HCT116 (cell line): Measurements from ENCODE around the gene TLE3. TPM values are rescaled to one million over a fixed set of nuclear protein-coding genes. Genes with fewer than 3 reads are reported as not detected.

Source experiments
- ATAC-seq: fragments of 200-7000 bp; cut with Tn5 transposase; 2 replicates; pipeline ENCODE4 v1.9.1; 2020; ENCODE audit warnings: mild to moderate bottlenecking, moderate library complexity
- BruUV-seq: library from RNA; stranded (reverse); fragments of 400-500 nt; replicated peaks from 2 replicates; lab custom pipeline; 2021; lab: Mats Ljungman, UMichigan
- CTCF ChIA-PET: fragments of 300-600 bp; sonication (Branson Sonifier 250); formaldehyde crosslinking; loops from one replicate; lab custom pipeline; 2021; ENCODE audit warnings: antibody characterized with exemption; lab: Charles Lee
- POLR2A ChIA-PET: fragments of 300-600, 350-600 bp; sonication (Branson Sonifier 250); formaldehyde crosslinking; loops from one replicate; lab custom pipeline; 2021; ENCODE audit warnings: antibody characterized with exemption; lab: Charles Lee
- RAD21 ChIA-PET, 2 experiments: fragments of 300-600 bp; sonication (Branson Sonifier 250); formaldehyde crosslinking; loops; one replicate each; lab custom pipeline; 2023; ENCODE audit warnings: low total read pairs in 2 of 2; ENCODE audit not compliant: uncharacterized antibody in 2 of 2, unreplicated experiment in 2 of 2, low non-redundant PET in 1 of 2; lab: Charles Lee
- DNase-seq: peaks from one replicate; pipeline ENCODE4 v3.0.0-alpha.2; 2010; ENCODE audit warnings: low read depth, low spot score
- H2AFZ ChIP-seq: fragments of 200-600 bp; shearing (Covaris generic), sonication (generic); 2 replicates; pipeline ENCODE4 v1.6.1; 2017; ENCODE audit warnings: low read depth, mixed run types, mixed read lengths, antibody characterized with exemption, low read length; ENCODE audit not compliant: poor library complexity, severe bottlenecking
- H3K27ac ChIP-seq: 2 replicates; pipeline ENCODE4 v1.5.1; 2012; ENCODE audit warnings: low read depth, low read length
- H3K27me3 ChIP-seq: fragments of 200-600 bp; sonication (generic); 2 replicates; pipeline ENCODE4 v1.6.1; 2016; ENCODE audit warnings: mixed run types, low read length, mixed read lengths; ENCODE audit not compliant: insufficient read depth
- H3K36me3 ChIP-seq, 2 experiments: fragments of 200-500 bp in 1 of 2; fragments of 200-600 bp in 1 of 2; sonication (Bioruptor generic) in 1 of 2; sonication (generic) in 1 of 2; 2 replicates each; pipeline versions ENCODE4 v1.5.1 to v1.6.1; 2014 to 2016; ENCODE audit warnings: low read length in 2 of 2, inconsistent platforms in 1 of 2, mixed read lengths in 1 of 2, mixed run types in 1 of 2; ENCODE audit not compliant: insufficient read depth in 2 of 2, control insufficient read depth in 1 of 2
- H3K4me1 ChIP-seq, 2 experiments: fragments of 200-600 bp in 1 of 2; sonication (generic) in 1 of 2; 2 replicates each; pipeline versions ENCODE4 v1.5.1 to v1.6.1; 2012 to 2017; ENCODE audit warnings: low read length in 2 of 2, inconsistent platforms in 1 of 2, mild to moderate bottlenecking in 1 of 2, mixed read lengths in 1 of 2, mixed run types in 1 of 2, moderate library complexity in 1 of 2; ENCODE audit not compliant: insufficient read depth in 2 of 2, control insufficient read depth in 1 of 2
- H3K4me2 ChIP-seq: fragments of 200-600 bp; sonication (generic); 2 replicates; pipeline ENCODE4 v1.6.1; 2017; ENCODE audit warnings: mixed run types, low read length, mixed read lengths
- H3K4me3 ChIP-seq, 2 experiments: fragments of 200-600 bp in 1 of 2; sonication (generic) in 1 of 2; replicated peaks in 1 of 2; 2 replicates each; pipeline ENCODE4 v1.5.1; 2011 to 2016; ENCODE audit warnings: low read length in 2 of 2, control low read depth in 1 of 2, low read depth in 1 of 2, mild to moderate bottlenecking in 1 of 2, mixed read lengths in 1 of 2, mixed run types in 1 of 2
- H3K79me2 ChIP-seq: fragments of 200-600 bp; sonication (generic); 2 replicates; pipeline ENCODE4 v1.6.1; 2017; ENCODE audit warnings: mild to moderate bottlenecking, mixed run types, low read length, moderate library complexity, mixed read lengths; ENCODE audit not compliant: insufficient read depth
- H3K9ac ChIP-seq: fragments of 200-600 bp; sonication (generic); 2 replicates; pipeline ENCODE4 v1.6.1; 2016; ENCODE audit warnings: low read length, mixed read lengths
- H3K9me2 ChIP-seq: fragments of 200-600 bp; sonication (generic), shearing (Covaris generic); 2 replicates; pipeline ENCODE4 v1.6.1; 2017; ENCODE audit warnings: mixed run types, mild to moderate bottlenecking, moderate library complexity; ENCODE audit not compliant: insufficient read depth
- H3K9me3 ChIP-seq, 2 experiments: fragments of 200-500 bp in 1 of 2; fragments of 200-600 bp in 1 of 2; sonication (Bioruptor generic) in 1 of 2; sonication (generic) in 1 of 2; 2 replicates each; pipeline ENCODE4 v1.6.1; 2014 to 2017; ENCODE audit warnings: low read length in 2 of 2, mixed read lengths in 2 of 2, inconsistent platforms in 1 of 2, low read depth in 1 of 2, mild to moderate bottlenecking in 1 of 2, mixed run types in 1 of 2, moderate library complexity in 1 of 2; ENCODE audit not compliant: control insufficient read depth in 1 of 2, insufficient read depth in 1 of 2
- H4K20me1 ChIP-seq: fragments of 200-600 bp; sonication (generic), shearing (Covaris generic); 2 replicates; pipeline ENCODE4 v1.6.1; 2017; ENCODE audit warnings: mixed run types, mild to moderate bottlenecking, moderate library complexity; ENCODE audit not compliant: insufficient read depth
- ATF3 ChIP-seq: IDR thresholded peaks from 2 replicates; pipeline ENCODE4 v1.6.1; 2012
- CBX3 ChIP-seq: IDR thresholded peaks from 2 replicates; pipeline ENCODE4 v1.6.1; 2012; ENCODE audit warnings: low read depth
- EGR1 ChIP-seq: IDR thresholded peaks from 2 replicates; pipeline ENCODE4 v1.6.1; 2012; ENCODE audit warnings: low read depth
- MAX ChIP-seq: IDR thresholded peaks from 2 replicates; pipeline ENCODE4 v1.6.1; 2012
- POLR2A ChIP-seq: IDR thresholded peaks from 2 replicates; pipeline ENCODE4 v1.7.0; 2011; ENCODE audit warnings: borderline replicate concordance; ENCODE audit not compliant: insufficient read depth, insufficient read length; ENCODE audit errors: extremely low read depth
- SP1 ChIP-seq: IDR thresholded peaks from 2 replicates; pipeline ENCODE4 v1.6.1; 2012; ENCODE audit warnings: low read depth
- ZBTB33 ChIP-seq: IDR thresholded peaks from 2 replicates; pipeline ENCODE4 v1.6.1; 2011; ENCODE audit warnings: mild to moderate bottlenecking, low read length, moderate library complexity; ENCODE audit not compliant: insufficient replicate concordance; ENCODE audit errors: extremely low read depth
- ZNF274 ChIP-seq: fragments of 200-500 bp; sonication (Bioruptor generic); IDR thresholded peaks from 2 replicates; pipeline ENCODE4 v1.6.1; 2014; ENCODE audit warnings: mild to moderate bottlenecking, low read depth, low read length, inconsistent platforms
- intact Hi-C: fragments of 100-400 bp; cut with micrococcal nuclease; formaldehyde crosslinking; loops from 2 replicates; pipeline ENCODE4 v1.10.0; 2022
- total RNA-seq: library from RNA; stranded (reverse); gene quantifications from one replicate; pipeline ENCODE4 v1.2.1, GENCODE V29; 2021; ENCODE audit not compliant: unreplicated experiment

TLE3 gene
- total RNA-seq, 1 experiment from 2014 or later = 53.9 TPM

DNA sequence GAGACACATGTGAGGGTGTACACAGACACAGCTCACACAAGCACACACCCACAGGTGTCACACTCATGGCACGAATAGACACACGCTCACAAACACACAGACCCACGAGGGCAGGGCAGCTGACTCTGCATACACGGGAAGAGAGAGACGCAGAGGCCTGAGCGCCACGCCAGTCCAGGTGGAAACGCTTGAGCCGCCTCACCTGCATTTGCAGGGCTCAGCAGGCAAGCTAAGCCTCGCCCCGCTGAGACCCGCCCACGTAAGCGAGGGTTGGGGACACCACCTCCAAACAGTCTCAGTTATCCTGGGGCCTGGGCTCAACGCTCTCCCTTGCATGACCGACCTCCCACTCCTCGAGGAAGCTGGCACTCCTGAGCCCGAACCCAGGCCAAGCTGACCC, 73.2 kb downstream of the TLE3 start (continued):
- TF ChIP-seq ZBTB33 (no peak), ZNF274 (no peak), SP1 (no peak), CBX3 (no peak)

DNA sequence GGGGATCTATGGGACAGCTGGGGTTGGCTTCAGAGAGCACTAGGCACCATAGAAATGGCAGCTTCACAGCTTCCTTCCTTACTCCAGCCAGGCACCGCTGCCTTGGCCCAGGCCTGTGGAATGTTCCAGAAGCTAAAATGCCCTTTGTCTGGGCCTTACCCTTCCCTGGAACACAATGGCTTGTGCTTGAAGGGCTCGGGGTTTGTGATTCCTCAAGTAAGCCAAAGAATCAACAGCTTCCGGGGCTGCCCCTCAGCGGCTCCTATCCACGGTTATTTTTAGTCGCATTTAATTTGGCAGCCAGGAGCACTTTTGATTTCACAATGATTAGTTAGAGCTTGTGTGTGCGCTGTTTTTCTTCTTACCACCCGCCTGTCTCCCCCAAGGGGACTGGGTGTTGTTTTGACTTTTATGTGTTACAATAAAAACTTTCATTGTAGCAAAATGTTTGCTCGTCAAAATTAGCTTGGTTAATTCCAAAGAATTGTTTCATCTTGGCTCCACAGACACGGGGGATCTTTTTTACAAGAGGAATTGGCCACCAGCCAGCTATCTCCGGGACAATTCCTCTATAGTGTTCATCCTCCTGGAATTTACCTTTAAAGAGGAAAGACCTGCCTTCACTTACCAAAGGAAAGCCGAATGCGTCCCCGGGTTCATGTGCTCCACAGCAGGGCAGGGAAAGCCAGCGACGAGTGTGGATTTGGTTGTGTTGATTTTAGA, 73.8 kb downstream of the TLE3 start:
- POLR2A ChIA-PET = no interaction called here
- Histone ChIP-seq H3K9me2 (no peaks in the 10 kb centered on the region), H3K4me2 (no peak overlapping the region), H3K36me3 (no peaks in the 10 kb centered on the region), H2AFZ (no peak overlapping the region), H3K9me3 (no peaks in the 10 kb centered on the region), H4K20me1 (no peaks in the 10 kb centered on the region), H3K9ac (no peak overlapping the region), H3K4me1 (peaks cover 0 to 10% of the 10 kb centered on the region in 2 experiments; a peak in 1 of 4 replicates), H3K27me3 (peaks cover 6% of the 10 kb centered on the region; the same call in 1 of the 2 replicates), H3K4me3 (no peak overlapping the region), H3K79me2 (no peaks in the 10 kb centered on the region), H3K27ac (no peak overlapping the region)
- RAD21 ChIA-PET = no interaction called here
- intact Hi-C loops = no loop called here
- ATAC-seq (no peak), DNase-seq (no peak)
- BruUV-seq = no TSS peak
- TF ChIP-seq POLR2A (no peak), EGR1 (no peak), MAX (no peak), ZBTB33 (no peak), ATF3 (no peak)
- CTCF ChIA-PET = no interaction called here
